ENCODE measurements around the gene CCDC157. TPM values are rescaled to one million over a fixed set of nuclear protein-coding genes. Genes with fewer than 3 reads are reported as not detected.
A peak's percentile ranks its signal among the peaks of the same experiment; 100 is the strongest.

Gene CCDC157
- polyA plus RNA-seq, 1 of the 3 experiments (the other 2 are of a cell fraction), result 5.8 TPM

- CTCF ChIA-PET, result interaction anchor here (2.1 kb wide), 1 partner anchor 133 kb away, joined by 5 read pairs; no protein-coding TSS in a partner anchor
- H3K4me3 ChIP-seq (ENCODE audit: low read depth in 2 of 2, low read length in 1 of 2), result no peak overlapping the region
- peaks cover 22 to 32% of the 10 kb centered on the region in 2 experiments for H3K36me3 ChIP-seq (replicated peaks in 1 of 2; ENCODE audit: control insufficient read depth in 1 of 2, insufficient read depth in 2 of 2, low read length in 1 of 2)
- peak overlapping the region; percentile 97 for H3K4me2 ChIP-seq
- peaks cover 4% of the 10 kb centered on the region; the same call in 1 of the 2 replicates for H3K79me2 ChIP-seq (ENCODE audit: insufficient read depth)
- no peaks in the 10 kb centered on the region for H3K27me3 ChIP-seq (ENCODE audit: insufficient read depth)
- peaks cover 47% of the 10 kb centered on the region for H3F3A ChIP-seq (replicated peaks; ENCODE audit: insufficient read depth)
- no peaks in the 10 kb centered on the region for H3K9me3 ChIP-seq
- no peak overlapping the region for H2AFZ ChIP-seq (ENCODE audit: low read depth)
- peak overlapping the region; percentile 97 to 99 for H3K27ac ChIP-seq (ENCODE audit: low read depth in 2 of 2, low read length in 1 of 2)
- peak overlapping the region; percentile 97 for H3K9ac ChIP-seq
- peaks cover 37 to 42% of the 10 kb centered on the region in 2 experiments for H3K4me1 ChIP-seq (ENCODE audit: control insufficient read depth in 1 of 2, insufficient read depth in 2 of 2, low read depth in 1 of 2, low read length in 1 of 2)
- H4K20me1 ChIP-seq (ENCODE audit: insufficient read depth), result no peaks in the 10 kb centered on the region
- peak; percentile 23; the same call in 1 of the 2 replicates for TF ChIP-seq PBX3 (IDR thresholded peaks at IDR 0.05)
- TF ChIP-seq RFX5 (IDR thresholded peaks at IDR 0.05; ENCODE audit: low read length), result peak; percentile 69; the same call in 1 of the 2 replicates
- TF ChIP-seq TCF12 (IDR thresholded peaks at IDR 0.05), result no peak
- WGBS (ENCODE audit: low lambda C conversion rate), result 29% methylated on average over 5 of the region's 6 CpGs
- no peak for DNase-seq
- no peaks in the 10 kb centered on the region for H3K9me2 ChIP-seq
- POLR2A ChIA-PET, result interaction anchor here (0.5 kb wide), 1 partner anchor 213 kb away, joined by 3 read pairs; no protein-coding TSS in a partner anchor
Observed at GRCh38 chr22:30420347-30421125, 63.7 kb downstream of the CCDC157 start.

GRCh38 chr22:30421695-30422480, 65.1 kb downstream of the CCDC157 start:
- Histone ChIP-seq H3K9me3 (no peaks in the 10 kb centered on the region), H3F3A (replicated peaks; ENCODE audit: insufficient read depth) (peaks cover 53% of the 10 kb centered on the region), H3K4me3 (ENCODE audit: low read depth in 2 of 2, low read length in 1 of 2) (peak overlapping the region; percentile 67 to 74; a peak in 2 of 4 replicates), H2AFZ (ENCODE audit: low read depth) (no peak overlapping the region; the same call in 1 of the 2 replicates), H3K27me3 (ENCODE audit: insufficient read depth) (no peaks in the 10 kb centered on the region), H4K20me1 (ENCODE audit: insufficient read depth) (no peaks in the 10 kb centered on the region), H3K36me3 (replicated peaks in 1 of 2; ENCODE audit: control insufficient read depth in 1 of 2, insufficient read depth in 2 of 2, low read length in 1 of 2) (peaks cover 14 to 19% of the 10 kb centered on the region in 2 experiments), H3K4me2 (peak overlapping the region; percentile 97), H3K9ac (peak overlapping the region; percentile 97), H3K27ac (ENCODE audit: low read depth in 2 of 2, low read length in 1 of 2) (peak overlapping the region; percentile 97 to 99), H3K79me2 (ENCODE audit: insufficient read depth) (peaks cover 4% of the 10 kb centered on the region; the same call in 1 of the 2 replicates), H3K4me1 (ENCODE audit: control insufficient read depth in 1 of 2, insufficient read depth in 2 of 2, low read depth in 1 of 2, low read length in 1 of 2) (peaks cover 42 to 46% of the 10 kb centered on the region in 2 experiments), H3K9me2 (no peaks in the 10 kb centered on the region)
- TF ChIP-seq SMC3 (IDR thresholded peaks at IDR 0.05; ENCODE audit: low read depth, low read length) (peak; percentile 3; the same call in 1 of the 2 replicates), TEAD4 (IDR thresholded peaks at IDR 0.05; ENCODE audit: borderline replicate concordance, insufficient read depth) (no peak), RAD21 (IDR thresholded peaks at IDR 0.05; ENCODE audit: low read length) (peak; percentile 19), RXRA (IDR thresholded peaks at IDR 0.05; ENCODE audit: borderline replicate concordance, low read depth) (no peak), RCOR1 (IDR thresholded peaks at IDR 0.05; ENCODE audit: low read length) (no peak), MXI1 (IDR thresholded peaks at IDR 0.05; ENCODE audit: low read depth, low read length) (peak; percentile 34; the same call in 1 of the 2 replicates)
- no peak for DNase-seq
- WGBS (ENCODE audit: low lambda C conversion rate), result 47% methylated on average over 8 of the region's 8 CpGs
- POLR2A ChIA-PET, result no interaction called here
- CTCF ChIA-PET, result interaction anchor here (0.6 to 3.7 kb wide), 8 partner anchors 7 to 134 kb away, joined by 3 to 20 read pairs (median 7); partner anchors contain the start of genes RNF215 and SEC14L2
